GM12875 (cell line): Measurements from ENCODE around the gene LRIT1.
A peak's percentile ranks its signal among the peaks of the same experiment; 100 is the strongest.

ENCODE experiments used
- H3K4me3 ChIP-seq: one replicate; pipeline ENCODE4 v1.5.1; 2011; ENCODE audit warnings: low read depth, low read length, control low read depth
- TF ChIP-seq, protein P1 (sequence below): IDR thresholded peaks from 2 replicates; pipeline ENCODE4 v1.5.1; 2011; ENCODE audit warnings: low read depth, mild to moderate bottlenecking, control low read depth, inconsistent platforms, low read length, moderate library complexity, borderline replicate concordance; ENCODE audit not compliant: insufficient read depth

The LRIT1 gene

DNA sequence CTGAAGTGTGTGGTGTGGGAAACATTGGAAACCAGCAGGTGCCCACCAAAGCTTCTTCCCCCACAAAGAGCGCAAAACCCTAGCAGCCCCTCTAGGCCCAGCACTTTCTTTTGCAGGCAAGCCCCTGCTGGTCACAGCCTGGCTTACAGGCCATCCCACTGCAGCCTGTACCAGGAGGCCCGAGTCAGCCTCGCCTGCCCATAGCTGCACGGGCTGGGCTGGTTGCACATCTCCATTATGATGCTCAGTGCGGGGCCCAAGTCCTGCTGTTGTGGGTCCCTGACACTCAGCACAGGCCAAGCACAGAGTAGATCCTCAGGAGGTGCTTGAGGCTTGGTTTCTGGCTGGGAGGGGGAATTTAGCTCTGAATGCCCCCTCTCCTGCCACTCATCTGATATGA is 39.0 kb downstream of the LRIT1 start:
- TF ChIP-seq, protein P1, sequence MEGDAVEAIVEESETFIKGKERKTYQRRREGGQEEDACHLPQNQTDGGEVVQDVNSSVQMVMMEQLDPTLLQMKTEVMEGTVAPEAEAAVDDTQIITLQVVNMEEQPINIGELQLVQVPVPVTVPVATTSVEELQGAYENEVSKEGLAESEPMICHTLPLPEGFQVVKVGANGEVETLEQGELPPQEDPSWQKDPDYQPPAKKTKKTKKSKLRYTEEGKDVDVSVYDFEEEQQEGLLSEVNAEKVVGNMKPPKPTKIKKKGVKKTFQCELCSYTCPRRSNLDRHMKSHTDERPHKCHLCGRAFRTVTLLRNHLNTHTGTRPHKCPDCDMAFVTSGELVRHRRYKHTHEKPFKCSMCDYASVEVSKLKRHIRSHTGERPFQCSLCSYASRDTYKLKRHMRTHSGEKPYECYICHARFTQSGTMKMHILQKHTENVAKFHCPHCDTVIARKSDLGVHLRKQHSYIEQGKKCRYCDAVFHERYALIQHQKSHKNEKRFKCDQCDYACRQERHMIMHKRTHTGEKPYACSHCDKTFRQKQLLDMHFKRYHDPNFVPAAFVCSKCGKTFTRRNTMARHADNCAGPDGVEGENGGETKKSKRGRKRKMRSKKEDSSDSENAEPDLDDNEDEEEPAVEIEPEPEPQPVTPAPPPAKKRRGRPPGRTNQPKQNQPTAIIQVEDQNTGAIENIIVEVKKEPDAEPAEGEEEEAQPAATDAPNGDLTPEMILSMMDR = 0 out of 2 replicates have a peak, but pooled peaks have one; percentile 2
- no peak overlapping the region for H3K4me3 ChIP-seq

GRCh38 chr10:84201682-84202081 is 39.7 kb downstream of the LRIT1 start:
- TF ChIP-seq, protein P1 = no peak
- no peak overlapping the region for H3K4me3 ChIP-seq

DNA sequence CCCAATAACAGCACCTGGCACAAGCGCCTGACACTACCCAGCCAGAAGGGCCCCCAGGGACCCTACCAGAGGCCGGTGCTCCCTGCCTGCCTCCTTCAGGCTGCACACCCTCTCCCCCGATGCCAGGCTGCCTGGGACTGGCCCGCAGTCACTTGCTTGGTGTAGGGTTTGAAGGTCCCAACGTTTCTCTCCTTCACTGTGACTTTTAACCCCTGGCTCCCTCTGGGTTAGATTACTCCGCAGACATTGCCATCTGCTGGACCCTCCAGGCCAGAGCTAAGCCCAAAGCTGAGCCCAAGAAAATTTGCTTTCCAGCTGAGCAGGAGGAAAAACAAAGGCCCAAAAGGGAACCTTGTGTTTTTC is 40.1 kb downstream of the LRIT1 start:
- H3K4me3 ChIP-seq = no peak overlapping the region
- TF ChIP-seq, protein P1 = 0 out of 2 replicates have a peak, but pooled peaks have one; percentile 6

DNA sequence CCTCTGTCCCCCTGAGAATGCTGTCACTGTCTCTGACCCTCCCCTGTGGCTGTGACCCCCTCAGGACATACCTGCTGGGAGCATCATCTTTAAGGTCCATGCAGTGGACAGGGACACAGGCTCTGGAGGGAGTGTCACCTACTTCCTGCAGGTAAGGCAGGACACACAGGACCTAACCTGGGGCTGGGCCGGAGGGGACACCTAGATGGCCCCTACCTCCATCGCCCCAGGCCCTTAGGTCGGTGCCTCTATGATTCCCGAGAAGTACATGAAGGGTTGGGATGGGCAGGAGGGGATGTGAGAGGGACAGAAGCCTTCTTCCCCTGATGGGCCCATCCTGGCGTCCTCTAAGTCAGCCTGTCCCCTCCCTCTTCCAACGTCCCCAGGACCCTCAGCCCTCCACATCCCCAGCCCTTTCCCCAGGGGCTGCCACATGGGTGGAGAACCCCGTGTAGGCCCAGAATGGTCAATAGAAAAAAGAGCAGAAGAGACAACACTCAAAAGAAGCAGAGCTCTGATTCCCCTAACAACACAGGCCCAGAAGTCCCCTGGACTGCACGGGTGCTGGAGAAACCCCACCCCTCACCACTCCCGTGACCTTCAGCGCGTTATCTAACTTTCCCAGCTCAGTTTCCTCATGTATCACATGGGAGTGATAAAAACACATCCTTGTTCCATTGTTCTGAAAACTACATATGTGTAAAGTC is 40.7 kb downstream of the LRIT1 start:
- TF ChIP-seq, protein P1 = no peak

DNA sequence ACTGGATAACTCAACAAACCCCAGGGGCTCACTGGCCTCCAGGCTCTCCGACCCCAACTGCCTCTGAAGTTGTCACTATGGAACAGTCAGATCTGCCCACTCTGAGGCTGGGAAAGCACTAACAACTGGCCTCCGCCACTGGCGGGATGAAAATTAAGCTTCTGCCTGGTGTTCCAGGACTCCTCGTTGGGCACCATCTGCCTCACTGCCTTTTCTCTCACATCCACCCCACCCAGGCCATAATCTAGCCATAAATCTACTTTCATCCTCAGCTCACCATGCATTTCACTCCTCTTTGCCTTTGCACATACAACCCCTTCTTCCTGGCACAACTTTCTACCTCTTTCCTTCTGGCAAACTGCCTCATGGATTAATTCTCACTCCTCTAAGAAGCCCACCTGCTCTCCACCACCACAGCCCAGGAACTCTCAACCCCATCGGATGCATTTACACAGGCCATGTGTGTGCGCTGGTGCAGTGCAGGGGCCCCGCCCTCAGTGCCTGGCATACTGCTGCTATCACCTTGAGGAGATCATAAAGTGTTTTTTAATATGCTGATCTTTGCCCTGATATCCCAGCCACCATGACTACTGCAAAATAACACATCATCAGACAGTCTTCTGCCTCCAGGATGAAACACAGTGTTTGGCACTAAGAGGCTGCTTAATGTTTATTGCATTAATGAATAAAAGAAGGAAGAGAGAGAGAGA is 43.0 kb downstream of the LRIT1 start:
- no peak overlapping the region for H3K4me3 ChIP-seq
- TF ChIP-seq, protein P1 = no peak

More for the DNA sequence above, 40.7 kb downstream of the LRIT1 start:
- no peak overlapping the region for H3K4me3 ChIP-seq

DNA sequence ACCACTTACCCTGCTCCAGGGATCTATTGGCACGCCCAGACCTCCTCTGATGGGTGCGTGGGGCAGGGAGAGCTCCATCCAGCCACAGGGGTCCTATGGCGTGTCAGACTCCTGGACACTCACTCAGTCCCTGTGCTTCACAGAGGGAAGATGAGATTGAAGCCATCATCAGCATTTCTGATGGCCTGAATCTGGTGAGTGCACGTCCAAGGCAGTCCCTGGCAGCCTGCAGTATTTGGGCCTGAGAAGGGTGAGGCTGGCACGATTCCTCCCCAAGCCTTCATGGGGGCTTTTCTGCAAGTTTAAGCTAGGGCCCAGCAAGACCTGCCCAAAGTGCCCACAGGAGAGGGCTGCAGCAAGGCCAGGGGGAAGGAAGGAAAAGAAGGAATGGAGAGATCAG is 43.7 kb downstream of the LRIT1 start:
- no peak overlapping the region for H3K4me3 ChIP-seq
- TF ChIP-seq, protein P1 = no peak

- no peak overlapping the region for H3K4me3 ChIP-seq
- TF ChIP-seq, protein P1 = no peak
Measured at GRCh38 chr10:84196941-84197340, 44.4 kb downstream of the LRIT1 start.
